Measurements from ENCODE around the gene TBX2. TPM values are rescaled to one million over a fixed set of nuclear protein-coding genes. Genes with fewer than 3 reads are reported as not detected.

TBX2 gene
- total and polyA plus RNA-seq, 2 donors from 2014 or later: 66.4 to 122 TPM

DNA sequence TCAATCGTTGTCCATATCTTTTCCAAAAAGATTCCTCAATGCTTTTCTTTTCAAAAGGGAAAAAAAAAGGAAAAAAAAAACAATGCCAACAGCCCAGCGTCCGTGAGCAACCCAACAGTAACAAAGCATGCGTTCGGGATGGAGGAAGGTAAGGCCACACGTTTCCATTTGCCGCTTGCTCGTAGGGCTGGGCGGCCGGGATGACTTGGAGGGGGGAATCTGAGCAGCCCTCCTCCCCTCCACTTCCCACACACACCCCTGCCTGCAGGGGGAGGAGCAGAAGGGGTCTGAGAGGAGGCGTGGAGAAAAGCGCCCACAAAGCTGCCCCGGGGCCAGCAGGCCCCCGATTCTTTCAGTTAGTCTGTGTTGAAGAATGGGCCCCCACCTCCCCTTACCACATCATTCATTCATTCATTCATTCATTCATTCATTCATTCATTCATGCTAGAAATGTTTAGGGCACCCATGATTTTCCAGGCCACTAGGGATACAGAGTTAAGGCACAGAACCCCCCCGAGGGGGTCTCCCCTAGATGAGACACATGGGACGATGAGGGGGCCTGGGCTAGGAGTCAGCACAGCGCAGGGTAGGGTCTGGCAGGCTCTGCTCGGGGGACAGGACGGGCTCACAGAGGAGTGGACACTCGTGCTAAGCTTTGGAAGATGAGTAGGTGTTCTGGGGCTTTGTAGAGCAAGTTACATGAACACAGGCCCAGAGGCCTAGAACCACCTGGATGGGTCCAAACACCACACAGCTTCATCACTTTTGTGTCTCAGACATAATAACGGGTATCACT lies 10.9 kb upstream of the TBX2 start:
- Histone ChIP-seq H3K9me3 (ENCODE audit: control insufficient read depth in 2 of 3, insufficient read depth in 1 of 3, low read length in 3 of 3) (no peaks in the 10 kb centered on the region), H3K27ac (ENCODE audit: low read depth in 2 of 2, low read length in 2 of 2) (no peak overlapping the region), H3K4me3 (ENCODE audit: low read length in 3 of 3) (no peak overlapping the region), H3K27me3 (ENCODE audit: control insufficient read depth, insufficient read depth, low read length) (no peaks in the 10 kb centered on the region), H3K36me3 (ENCODE audit: control insufficient read depth in 2 of 3, insufficient read depth in 3 of 3, low read length in 3 of 3) (no peaks in the 10 kb centered on the region), H3K4me1 (ENCODE audit: control insufficient read depth in 2 of 3, insufficient read depth in 2 of 3, low read depth in 1 of 3, low read length in 3 of 3) (peaks cover 0 to 7% (median under 1%) of the 10 kb centered on the region in 3 donors), H3K9ac (ENCODE audit: low read length in 3 of 3) (no peak overlapping the region)
- peak in 2 of 5 donors; percentile 45 to 46 for DNase-seq
- FAIRE-seq: no peak
- intact Hi-C loops (cut with DNase I): no loop called here
- TF ChIP-seq, protein P1, sequence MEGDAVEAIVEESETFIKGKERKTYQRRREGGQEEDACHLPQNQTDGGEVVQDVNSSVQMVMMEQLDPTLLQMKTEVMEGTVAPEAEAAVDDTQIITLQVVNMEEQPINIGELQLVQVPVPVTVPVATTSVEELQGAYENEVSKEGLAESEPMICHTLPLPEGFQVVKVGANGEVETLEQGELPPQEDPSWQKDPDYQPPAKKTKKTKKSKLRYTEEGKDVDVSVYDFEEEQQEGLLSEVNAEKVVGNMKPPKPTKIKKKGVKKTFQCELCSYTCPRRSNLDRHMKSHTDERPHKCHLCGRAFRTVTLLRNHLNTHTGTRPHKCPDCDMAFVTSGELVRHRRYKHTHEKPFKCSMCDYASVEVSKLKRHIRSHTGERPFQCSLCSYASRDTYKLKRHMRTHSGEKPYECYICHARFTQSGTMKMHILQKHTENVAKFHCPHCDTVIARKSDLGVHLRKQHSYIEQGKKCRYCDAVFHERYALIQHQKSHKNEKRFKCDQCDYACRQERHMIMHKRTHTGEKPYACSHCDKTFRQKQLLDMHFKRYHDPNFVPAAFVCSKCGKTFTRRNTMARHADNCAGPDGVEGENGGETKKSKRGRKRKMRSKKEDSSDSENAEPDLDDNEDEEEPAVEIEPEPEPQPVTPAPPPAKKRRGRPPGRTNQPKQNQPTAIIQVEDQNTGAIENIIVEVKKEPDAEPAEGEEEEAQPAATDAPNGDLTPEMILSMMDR (IDR thresholded peaks at IDR 0.05; ENCODE audit: borderline replicate concordance, extremely low read depth, insufficient read depth): no peak

DNA sequence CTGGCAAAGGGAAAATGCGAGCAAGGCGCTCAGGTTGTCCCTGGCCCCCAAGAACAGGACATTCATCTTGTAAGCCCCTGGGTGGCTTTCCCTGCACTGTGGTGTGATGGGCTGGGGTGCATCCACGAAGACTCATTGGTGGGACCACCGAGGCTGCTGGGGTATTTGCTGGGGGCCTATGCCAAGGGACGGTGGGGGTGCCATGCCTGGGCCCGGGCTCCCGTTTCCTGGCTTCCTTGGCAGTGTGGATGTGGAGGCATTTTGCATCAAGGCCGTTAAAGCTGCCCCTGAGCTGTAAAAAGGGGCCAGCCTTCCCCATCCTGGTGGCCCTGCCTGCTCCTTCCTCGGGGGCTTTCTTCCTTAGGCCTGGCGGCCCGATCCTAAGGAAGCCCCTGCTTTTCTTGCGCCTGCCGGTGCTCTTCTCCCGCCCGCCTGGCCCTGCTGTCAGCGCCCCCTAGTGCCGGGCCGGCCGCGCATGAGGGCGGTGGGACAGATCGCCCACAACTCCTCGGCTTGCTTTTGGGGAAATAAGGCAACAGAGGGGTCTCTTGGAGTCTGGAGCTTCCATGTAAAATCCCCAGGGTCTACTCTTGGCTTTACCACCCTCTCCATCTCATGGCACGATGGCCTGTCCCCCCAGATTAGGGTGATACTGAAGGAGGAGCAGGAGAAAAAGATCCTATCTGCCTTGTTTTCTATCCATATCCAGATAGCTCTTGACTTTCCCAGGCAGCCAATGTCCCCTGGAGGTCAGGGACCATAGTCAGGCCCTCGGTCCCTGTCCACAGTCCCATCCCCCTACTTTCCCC lies 9.8 kb upstream of the TBX2 start:
- no peak overlapping the region for H3K9ac ChIP-seq (ENCODE audit: low read length in 3 of 3)
- peaks cover 0 to 13% (median 6%) of the 10 kb centered on the region in 3 donors for H3K4me1 ChIP-seq (ENCODE audit: control insufficient read depth in 2 of 3, insufficient read depth in 2 of 3, low read depth in 1 of 3, low read length in 3 of 3)
- H3K4me3 ChIP-seq (ENCODE audit: low read length in 3 of 3): no peak overlapping the region
- TF ChIP-seq, protein P1 (IDR thresholded peaks at IDR 0.05; ENCODE audit: borderline replicate concordance, extremely low read depth, insufficient read depth): peak; percentile 83
- no peak overlapping the region for H3K27ac ChIP-seq (ENCODE audit: low read depth in 2 of 2, low read length in 2 of 2)
- H3K27me3 ChIP-seq (ENCODE audit: control insufficient read depth, insufficient read depth, low read length): no peaks in the 10 kb centered on the region
- H3K36me3 ChIP-seq (ENCODE audit: control insufficient read depth in 2 of 3, insufficient read depth in 3 of 3, low read length in 3 of 3): no peaks in the 10 kb centered on the region
- H3K9me3 ChIP-seq (ENCODE audit: control insufficient read depth in 2 of 3, insufficient read depth in 1 of 3, low read length in 3 of 3): no peaks in the 10 kb centered on the region
- peak; percentile 65 to 83 (median 75) for DNase-seq
- no peak for FAIRE-seq
- intact Hi-C loops (cut with DNase I): no loop called here

DNA sequence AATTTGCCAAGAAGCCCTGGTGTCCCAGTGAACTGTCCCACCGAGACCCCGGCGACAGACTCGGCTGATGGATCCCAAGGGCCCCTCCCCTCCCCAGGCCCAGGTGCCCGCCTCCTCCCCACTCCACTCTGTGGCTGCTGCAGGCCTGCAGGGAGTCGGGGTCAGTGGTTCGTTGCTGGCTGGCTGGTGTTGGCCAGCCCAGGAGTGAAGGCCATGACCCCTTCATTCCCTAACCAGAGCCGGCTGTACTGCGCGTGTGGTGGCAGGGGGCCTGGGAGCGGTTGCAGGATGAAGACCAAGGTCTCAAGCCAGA lies 9.2 kb upstream of the TBX2 start:
- Histone ChIP-seq H3K27me3 (ENCODE audit: control insufficient read depth, insufficient read depth, low read length) (no peaks in the 10 kb centered on the region), H3K9me3 (ENCODE audit: control insufficient read depth in 2 of 3, insufficient read depth in 1 of 3, low read length in 3 of 3) (no peaks in the 10 kb centered on the region), H3K4me1 (ENCODE audit: control insufficient read depth in 2 of 3, insufficient read depth in 2 of 3, low read depth in 1 of 3, low read length in 3 of 3) (peaks cover 0 to 17% (median 6%) of the 10 kb centered on the region in 3 donors), H3K9ac (ENCODE audit: low read length in 3 of 3) (no peak overlapping the region), H3K27ac (ENCODE audit: low read depth in 2 of 2, low read length in 2 of 2) (peak overlapping the region in 1 of 2 donors; percentile 8), H3K36me3 (ENCODE audit: control insufficient read depth in 2 of 3, insufficient read depth in 3 of 3, low read length in 3 of 3) (no peaks in the 10 kb centered on the region), H3K4me3 (ENCODE audit: low read length in 3 of 3) (no peak overlapping the region)
- FAIRE-seq (no peak), DNase-seq (peak in 2 of 5 donors; percentile 53 to 64)
- TF ChIP-seq, protein P1 (IDR thresholded peaks at IDR 0.05; ENCODE audit: borderline replicate concordance, extremely low read depth, insufficient read depth): no peak
- intact Hi-C loops (cut with DNase I): no loop called here

All from kidney (tissue), 14 donors.